SK-N-SH (cell line): ENCODE results near the gene TMA7. TPM values are rescaled to one million over a fixed set of nuclear protein-coding genes. Genes with fewer than 3 reads are reported as not detected.

ENCODE experiments used
- CTCF ChIA-PET: fragments of 300-600, 350-600 bp; formaldehyde crosslinking; extraction: SDS; loops from one replicate; lab custom pipeline; 2021; lab: Yijun Ruan, JAX
- POLR2A ChIA-PET: fragments of 350-600 bp; sonication (Branson Sonifier 250); formaldehyde crosslinking; extraction: SDS; loops from one replicate; lab custom pipeline; 2020; ENCODE audit warnings: antibody characterized with exemption, inconsistent platforms; lab: Yijun Ruan, JAX
- DNase-seq: peaks from one replicate; pipeline ENCODE4 v3.0.0; 2012
- H2AFZ ChIP-seq: fragments of 200-600 bp; sonication (generic); 2 replicates; pipeline ENCODE4 v1.8.1; 2016; ENCODE audit warnings: antibody characterized with exemption, mild to moderate bottlenecking, low read depth
- H3F3A ChIP-seq: fragments of 200-600 bp; sonication (generic); replicated peaks from 2 replicates; pipeline ENCODE3; 2016; ENCODE audit warnings: antibody characterized with exemption, mild to moderate bottlenecking; ENCODE audit not compliant: insufficient read depth
- H3K27ac ChIP-seq, 2 experiments: fragments of 200-500 bp in 1 of 2; fragments of 200-600 bp in 1 of 2; sonication (Bioruptor generic) in 1 of 2; sonication (generic), shearing (Covaris generic) in 1 of 2; 2 replicates each; pipeline versions ENCODE4 v1.5.1 to v1.6.1; 2014 to 2016; ENCODE audit warnings: low read depth in 2 of 2, inconsistent platforms in 1 of 2, low read length in 1 of 2, mild to moderate bottlenecking in 1 of 2, mixed read lengths in 1 of 2
- H3K27me3 ChIP-seq: fragments of 200-600 bp; sonication (generic), shearing (Covaris generic); 2 replicates; pipeline ENCODE4 v1.6.1; 2016; ENCODE audit warnings: mixed run types; ENCODE audit not compliant: insufficient read depth
- H3K36me3 ChIP-seq, 2 experiments: fragments of 200-500 bp in 1 of 2; fragments of 200-600 bp in 1 of 2; sonication (Bioruptor generic) in 1 of 2; sonication (generic) in 1 of 2; replicated peaks in 1 of 2; 2 replicates each; pipeline versions ENCODE3 to v1.5.1; 2014 to 2016; ENCODE audit warnings: low read length in 1 of 2, mild to moderate bottlenecking in 1 of 2; ENCODE audit not compliant: insufficient read depth in 2 of 2, control insufficient read depth in 1 of 2
- H3K4me1 ChIP-seq, 2 experiments: fragments of 200-500 bp in 1 of 2; fragments of 200-600 bp in 1 of 2; sonication (Bioruptor generic) in 1 of 2; sonication (generic), shearing (Covaris generic) in 1 of 2; 2 replicates each; pipeline versions ENCODE4 v1.5.1 to v1.6.1; 2014 to 2016; ENCODE audit warnings: low read depth in 1 of 2, low read length in 1 of 2, mixed run types in 1 of 2; ENCODE audit not compliant: insufficient read depth in 2 of 2, control insufficient read depth in 1 of 2
- H3K4me2 ChIP-seq: fragments of 200-600 bp; sonication (generic), shearing (Covaris generic); 2 replicates; pipeline ENCODE4 v1.6.1; 2017; ENCODE audit warnings: mixed run types
- H3K4me3 ChIP-seq, 2 experiments: fragments of 200-500 bp in 1 of 2; fragments of 200-600 bp in 1 of 2; sonication (Bioruptor generic) in 1 of 2; sonication (generic), shearing (Covaris generic) in 1 of 2; 2 replicates each; pipeline versions ENCODE4 v1.5.1 to v1.8.1; 2014 to 2016; ENCODE audit warnings: low read depth in 2 of 2, inconsistent platforms in 1 of 2, low read length in 1 of 2, mild to moderate bottlenecking in 1 of 2, mixed read lengths in 1 of 2, moderate library complexity in 1 of 2
- H3K79me2 ChIP-seq: fragments of 200-600 bp; sonication (generic); 2 replicates; pipeline ENCODE4 v1.8.1; 2017; ENCODE audit warnings: mild to moderate bottlenecking; ENCODE audit not compliant: insufficient read depth
- H3K9ac ChIP-seq: fragments of 200-600 bp; sonication (generic); 2 replicates; pipeline ENCODE4 v1.6.1; 2017; ENCODE audit warnings: mixed run types
- H3K9me2 ChIP-seq: fragments of 200-600 bp; sonication (generic); 2 replicates; pipeline ENCODE4 v1.6.1; 2017; ENCODE audit warnings: mixed run types
- H3K9me3 ChIP-seq: fragments of 200-600 bp; sonication (generic); 2 replicates; pipeline ENCODE4 v1.6.1; 2017; ENCODE audit warnings: mixed run types, mild to moderate bottlenecking, moderate library complexity
- H4K20me1 ChIP-seq: fragments of 200-600 bp; sonication (generic); 2 replicates; pipeline ENCODE4 v1.6.1; 2017; ENCODE audit warnings: mild to moderate bottlenecking, mixed run types; ENCODE audit not compliant: insufficient read depth
- CHD2 ChIP-seq: fragments of 150-350 bp; IDR thresholded peaks from 2 replicates; pipeline ENCODE4 v1.6.1; 2018; ENCODE audit warnings: low read length; ENCODE audit not compliant: partially characterized antibody
- CTCF ChIP-seq: fragments of 200-600 bp; sonication (generic); IDR thresholded peaks from 2 replicates; pipeline ENCODE4 v1.6.1; 2017; ENCODE audit warnings: antibody characterized with exemption, mild to moderate bottlenecking, moderate library complexity
- EP300 ChIP-seq, 2 experiments: IDR thresholded peaks; 2 replicates each; pipeline versions ENCODE4 v1.4.0 to v1.6.1; 2012; ENCODE audit warnings: borderline replicate concordance in 1 of 2, low read depth in 1 of 2, low read length in 1 of 2
- FOSL2 ChIP-seq: IDR thresholded peaks from 2 replicates; pipeline ENCODE4 v1.4.0; 2012; ENCODE audit warnings: low read depth, mild to moderate bottlenecking, moderate library complexity, borderline replicate concordance
- FOXJ3 ChIP-seq: sonication (generic); formaldehyde crosslinking; IDR thresholded peaks from 2 replicates; pipeline ENCODE4 v1.5.1; 2020; ENCODE audit warnings: mild to moderate bottlenecking, missing genetic modification reagents
- IRF3 ChIP-seq: fragments of 150-350 bp; IDR thresholded peaks from 2 replicates; pipeline ENCODE4 v1.6.1; 2016; ENCODE audit warnings: mild to moderate bottlenecking, low read depth, low read length
- JUND ChIP-seq: IDR thresholded peaks from 2 replicates; pipeline ENCODE4 v1.4.0; 2012
- MAX ChIP-seq: IDR thresholded peaks from 2 replicates; pipeline ENCODE4 v1.4.0; 2012; ENCODE audit warnings: low read depth
- NFIC ChIP-seq: IDR thresholded peaks from 2 replicates; pipeline ENCODE4 v1.4.0; 2012; ENCODE audit warnings: borderline replicate concordance
- NRF1 ChIP-seq: IDR thresholded peaks from 2 replicates; pipeline ENCODE4 v1.6.1; 2012; ENCODE audit warnings: low read depth, mild to moderate bottlenecking, low read length
- PBX3 ChIP-seq: IDR thresholded peaks from 2 replicates; pipeline ENCODE4; 2012
- RXRA ChIP-seq: IDR thresholded peaks from 2 replicates; pipeline ENCODE4 v1.4.0; 2012; ENCODE audit warnings: low read depth, mild to moderate bottlenecking, borderline replicate concordance
- SIN3A ChIP-seq: IDR thresholded peaks from 2 replicates; pipeline ENCODE4 v1.6.1; 2012; ENCODE audit warnings: low read depth, mild to moderate bottlenecking, low read length, moderate library complexity, borderline replicate concordance
- USF1 ChIP-seq: IDR thresholded peaks from 2 replicates; pipeline ENCODE4 v1.4.0; 2012; ENCODE audit warnings: low read depth, borderline replicate concordance
- USF2 ChIP-seq: fragments of 150-350 bp; IDR thresholded peaks from 2 replicates; pipeline ENCODE4 v1.6.1; 2017; ENCODE audit warnings: antibody characterized with exemption, low read length, low read depth, borderline replicate concordance
- ZBTB33 ChIP-seq: IDR thresholded peaks from 2 replicates; pipeline ENCODE4 v1.4.0; 2012; ENCODE audit warnings: low read depth, borderline replicate concordance
- WGBS: methylation state at CpG from one replicate; pipeline ENCODE4 v1.1.6; 2017; ENCODE audit warnings: low lambda C conversion rate; 5-methylcytosine and 5-hydroxymethylcytosine counted together
- polyA plus RNA-seq, 3 experiments: library from polyadenylated mRNA; depleted of rRNA; stranded (reverse); fragments of >200 nt; gene quantifications; 2 replicates each; pipeline ENCODE4 v1.2.3, GENCODE V29; 2012

Gene TMA7
- polyA plus RNA-seq, 1 of the 3 experiments (the other 2 are of a cell fraction), result 438 TPM

- TF ChIP-seq FOSL2 (no peak), NFIC (no peak)
- H3K4me2 ChIP-seq, result no peak overlapping the region
- no peaks in the 10 kb centered on the region for H3K9me2 ChIP-seq
- CTCF ChIA-PET, result interaction anchor here (0.6 to 14.1 kb wide), 6 partner anchors 11 to 500 kb away, joined by 3 to 156 read pairs (median 4); no protein-coding TSS in a partner anchor
- H4K20me1 ChIP-seq, result no peaks in the 10 kb centered on the region
- no peak overlapping the region for H3K27ac ChIP-seq
- DNase-seq, result peak; percentile 32
- 98% methylated on average over 16 of the region's 27 CpGs for WGBS
- H3K4me3 ChIP-seq, result no peak overlapping the region
- H3F3A ChIP-seq, result no peaks in the 10 kb centered on the region
- no peaks in the 10 kb centered on the region for H3K9me3 ChIP-seq
- peaks cover 0 to 10% of the 10 kb centered on the region in 2 experiments for H3K36me3 ChIP-seq
- H2AFZ ChIP-seq, result no peak overlapping the region
- POLR2A ChIA-PET, result no interaction called here
- peaks cover 56% of the 10 kb centered on the region for H3K79me2 ChIP-seq
- H3K9ac ChIP-seq, result no peak overlapping the region
- H3K4me1 ChIP-seq, result peaks cover 7 to 57% of the 10 kb centered on the region in 2 experiments; a peak in 2 of 4 replicates
- H3K27me3 ChIP-seq, result no peaks in the 10 kb centered on the region
Observed at GRCh38 chr3:48423883-48424695, 16.0 kb upstream of the TMA7 start.

GRCh38 chr3:48425281-48425812 lies 14.7 kb upstream of the TMA7 start:
- no peaks in the 10 kb centered on the region for H3K27me3 ChIP-seq
- peaks cover 7 to 61% of the 10 kb centered on the region in 2 experiments; a peak in 2 of 4 replicates for H3K4me1 ChIP-seq
- H4K20me1 ChIP-seq, result no peaks in the 10 kb centered on the region
- ChIA-PET POLR2A (no interaction called here), CTCF (interaction anchor here (1.1 to 14.1 kb wide), 4 partner anchors 9 to 231 kb away, joined by 4 to 399 read pairs (median 81); no protein-coding TSS in a partner anchor)
- no peaks in the 10 kb centered on the region for H3K9me3 ChIP-seq
- peaks cover 56% of the 10 kb centered on the region for H3K79me2 ChIP-seq
- H3K27ac ChIP-seq, result no peak overlapping the region; a peak in 1 of 4 replicates
- TF ChIP-seq CTCF, result no peak
- TF ChIP-seq ZBTB33, result no peak
- TF ChIP-seq SIN3A, result no peak
- TF ChIP-seq JUND, result no peak
- TF ChIP-seq EP300 (IDR thresholded peaks at IDR 0.05; ENCODE audit: borderline replicate concordance in 1 of 2, low read depth in 1 of 2, low read length in 1 of 2), result no peak
- no peak for TF ChIP-seq NFIC
- no peak for TF ChIP-seq PBX3
- TF ChIP-seq FOXJ3, result no peak
- TF ChIP-seq RXRA, result no peak
- no peak for TF ChIP-seq IRF3
- no peak for TF ChIP-seq NRF1
- TF ChIP-seq USF2, result no peak
- TF ChIP-seq MAX, result no peak
- TF ChIP-seq USF1, result no peak
- no peak for TF ChIP-seq CHD2
- peaks cover 0 to 2% of the 10 kb centered on the region in 2 experiments for H3K36me3 ChIP-seq
- H3K4me3 ChIP-seq, result no peak overlapping the region
- H3F3A ChIP-seq, result no peaks in the 10 kb centered on the region
- no peaks in the 10 kb centered on the region for H3K9me2 ChIP-seq
- H2AFZ ChIP-seq, result no peak overlapping the region
- no peak overlapping the region for H3K9ac ChIP-seq
- H3K4me2 ChIP-seq, result no peak overlapping the region
- WGBS, result 0% methylated on average over 1 of the region's 13 CpGs
- peak; percentile 36 for DNase-seq
